SU-DHL-6 (cell line): Measurements from ENCODE around the gene CPNE4.
"Not testable (repeated sequence)": the region's sequence is repeated elsewhere in the genome, so short reads cannot be mapped to it uniquely, and the experiment has no call there.

ENCODE experiments used
- EZH2phosphoT487 ChIP-seq: fragments of 200-600 bp; sonication (generic), shearing (Covaris generic); conservative IDR thresholded peaks from 2 replicates; pipeline ENCODE4 v1.6.1; 2018; ENCODE audit warnings: mild to moderate bottlenecking, antibody characterized with exemption, low read length, moderate library complexity, mixed read lengths
- TF ChIP-seq, protein P1 (sequence below): fragments of 200-600 bp; sonication (generic); IDR thresholded peaks from one replicate; pipeline ENCODE4 v1.5.1; 2017; ENCODE audit warnings: antibody characterized with exemption, mild to moderate bottlenecking, low read length, moderate library complexity; ENCODE audit not compliant: insufficient read depth, poor library complexity, severe bottlenecking

- TF ChIP-seq, protein P1, sequence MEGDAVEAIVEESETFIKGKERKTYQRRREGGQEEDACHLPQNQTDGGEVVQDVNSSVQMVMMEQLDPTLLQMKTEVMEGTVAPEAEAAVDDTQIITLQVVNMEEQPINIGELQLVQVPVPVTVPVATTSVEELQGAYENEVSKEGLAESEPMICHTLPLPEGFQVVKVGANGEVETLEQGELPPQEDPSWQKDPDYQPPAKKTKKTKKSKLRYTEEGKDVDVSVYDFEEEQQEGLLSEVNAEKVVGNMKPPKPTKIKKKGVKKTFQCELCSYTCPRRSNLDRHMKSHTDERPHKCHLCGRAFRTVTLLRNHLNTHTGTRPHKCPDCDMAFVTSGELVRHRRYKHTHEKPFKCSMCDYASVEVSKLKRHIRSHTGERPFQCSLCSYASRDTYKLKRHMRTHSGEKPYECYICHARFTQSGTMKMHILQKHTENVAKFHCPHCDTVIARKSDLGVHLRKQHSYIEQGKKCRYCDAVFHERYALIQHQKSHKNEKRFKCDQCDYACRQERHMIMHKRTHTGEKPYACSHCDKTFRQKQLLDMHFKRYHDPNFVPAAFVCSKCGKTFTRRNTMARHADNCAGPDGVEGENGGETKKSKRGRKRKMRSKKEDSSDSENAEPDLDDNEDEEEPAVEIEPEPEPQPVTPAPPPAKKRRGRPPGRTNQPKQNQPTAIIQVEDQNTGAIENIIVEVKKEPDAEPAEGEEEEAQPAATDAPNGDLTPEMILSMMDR = not testable (repeated sequence)
- TF ChIP-seq EZH2phosphoT487 = not testable (repeated sequence)
These were observed 71.4 kb downstream of the CPNE4 start for GRCh38 chr3:131963442-131963841.
